Loucy (cell line): ENCODE measurements around the gene TPM2.

Source experiments
- H2AFZ ChIP-seq: fragments of 200-600 bp; sonication (generic); 2 replicates; pipeline ENCODE4 v1.6.0; 2016; ENCODE audit warnings: antibody characterized with exemption, mild to moderate bottlenecking, low read length, moderate library complexity
- H3F3A ChIP-seq: fragments of 200-600 bp; 2 replicates; pipeline ENCODE4 v1.6.0; 2016; ENCODE audit warnings: antibody characterized with exemption, low read depth, mild to moderate bottlenecking
- H3K27me3 ChIP-seq: fragments of 200-600 bp; sonication (generic); 2 replicates; pipeline ENCODE4 v1.6.1; 2014; ENCODE audit warnings: low read length, mild to moderate bottlenecking; ENCODE audit not compliant: insufficient read depth, poor library complexity, severe bottlenecking
- H3K36me3 ChIP-seq: fragments of 200-600 bp; sonication (generic); 2 replicates; pipeline ENCODE4 v1.6.1; 2016; ENCODE audit warnings: low read length; ENCODE audit not compliant: insufficient read depth
- H3K4me1 ChIP-seq: fragments of 200-600 bp; sonication (generic); 2 replicates; pipeline ENCODE4 v1.5.1; 2014; ENCODE audit warnings: low read length, mild to moderate bottlenecking; ENCODE audit not compliant: insufficient read depth, poor library complexity, severe bottlenecking
- H3K4me2 ChIP-seq: fragments of 200-600 bp; sonication (generic); 2 replicates; pipeline ENCODE4 v1.6.0; 2014; ENCODE audit warnings: antibody characterized with exemption, low read length, low read depth, mild to moderate bottlenecking; ENCODE audit not compliant: poor library complexity, severe bottlenecking
- H3K4me3 ChIP-seq: fragments of 200-600 bp; sonication (generic); 2 replicates; pipeline ENCODE4 v1.5.1; 2014; ENCODE audit warnings: low read length, mild to moderate bottlenecking, mixed read lengths; ENCODE audit not compliant: poor library complexity, severe bottlenecking
- H3K79me2 ChIP-seq: fragments of 200-600 bp; sonication (generic); 2 replicates; pipeline ENCODE4 v1.6.1; 2014; ENCODE audit warnings: low read length; ENCODE audit not compliant: insufficient read depth
- H3K9ac ChIP-seq: fragments of 200-600 bp; sonication (generic); 2 replicates; pipeline ENCODE4 v1.6.0; 2014; ENCODE audit warnings: mild to moderate bottlenecking, low read depth, low read length, moderate library complexity; ENCODE audit not compliant: poor library complexity, severe bottlenecking
- H3K9me2 ChIP-seq: fragments of 200-600 bp; sonication (generic); replicated peaks from 2 replicates; pipeline ENCODE4 v1.6.1; 2016; ENCODE audit warnings: low read depth, low read length, mixed read lengths
- H3K9me3 ChIP-seq: fragments of 200-600 bp; sonication (generic); 2 replicates; pipeline ENCODE4 v1.6.1; 2014; ENCODE audit warnings: mild to moderate bottlenecking, antibody characterized with exemption, low read length, low read depth; ENCODE audit not compliant: insufficient read depth
- H4K20me1 ChIP-seq: fragments of 200-600 bp; sonication (generic); 2 replicates; pipeline ENCODE4 v1.6.0; 2014; ENCODE audit warnings: antibody characterized with exemption, low read length, mild to moderate bottlenecking; ENCODE audit not compliant: insufficient read depth, poor library complexity, severe bottlenecking
- EZH2phosphoT487 ChIP-seq: fragments of 200-600 bp; IDR thresholded peaks from 2 replicates; pipeline ENCODE4 v1.6.1; 2018; ENCODE audit warnings: antibody characterized with exemption, mild to moderate bottlenecking, moderate library complexity, borderline replicate concordance
- TF ChIP-seq, protein P1 (sequence below): fragments of 200-600 bp; sonication (generic); conservative IDR thresholded peaks from 2 replicates; pipeline ENCODE4 v1.5.1; 2014; ENCODE audit warnings: mild to moderate bottlenecking, antibody characterized with exemption, low read length

TPM2 gene

DNA sequence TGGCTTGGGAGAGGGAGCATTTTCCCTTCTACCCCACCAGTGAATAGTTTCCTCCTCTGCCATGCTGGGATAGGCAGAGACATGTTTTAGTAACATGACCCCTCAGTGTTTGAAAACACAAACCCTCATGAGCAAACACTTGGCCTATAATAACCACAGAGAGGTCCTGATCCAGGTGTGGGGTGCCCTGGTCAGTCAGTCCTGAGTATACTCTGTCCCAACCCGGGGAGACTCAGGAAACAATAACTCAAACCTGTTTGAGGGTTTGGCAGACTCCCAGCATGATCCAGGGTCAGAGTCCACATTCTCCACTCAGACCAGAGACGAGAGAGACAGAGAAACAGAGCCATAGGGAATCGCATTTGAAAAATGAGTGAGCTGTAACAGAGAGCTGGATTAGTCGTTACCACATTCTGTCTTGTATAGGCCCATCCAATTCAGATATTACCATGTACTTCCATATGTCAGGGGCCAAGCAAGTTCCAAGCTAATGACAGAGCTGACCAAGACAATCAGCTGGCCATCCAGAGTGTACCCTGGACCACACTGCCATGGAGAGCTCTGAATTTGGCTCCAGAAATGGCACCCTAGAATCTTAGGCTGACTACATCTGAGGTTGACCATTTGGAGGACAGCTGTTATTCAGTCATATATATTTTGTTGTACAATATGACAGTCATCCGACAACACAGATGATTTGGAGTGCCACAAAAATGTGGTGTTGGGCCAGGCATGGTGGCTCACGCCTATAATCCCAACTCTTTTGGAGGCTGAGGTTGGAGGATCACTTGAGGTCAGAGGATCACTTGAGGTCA is 20.2 kb downstream of the TPM2 start:
- Histone ChIP-seq H3K9me3 (no peaks in the 10 kb centered on the region), H2AFZ (no peak overlapping the region)

GRCh38 chr9:35667939-35668338 is 21.8 kb downstream of the TPM2 start:
- H4K20me1 ChIP-seq = no peaks in the 10 kb centered on the region
- no peak overlapping the region for H3K4me2 ChIP-seq
- H3K4me3 ChIP-seq = no peak overlapping the region
- H3K4me1 ChIP-seq = peaks cover 23% of the 10 kb centered on the region
- H3K9ac ChIP-seq = no peak overlapping the region
- H3F3A ChIP-seq = 0 out of 2 replicates have a peak, but pooled peaks cover 10% of the 10 kb centered on the region
- H3K27me3 ChIP-seq = no peaks in the 10 kb centered on the region
- H3K9me3 ChIP-seq = no peaks in the 10 kb centered on the region
- no peak for TF ChIP-seq EZH2phosphoT487
- TF ChIP-seq, protein P1, sequence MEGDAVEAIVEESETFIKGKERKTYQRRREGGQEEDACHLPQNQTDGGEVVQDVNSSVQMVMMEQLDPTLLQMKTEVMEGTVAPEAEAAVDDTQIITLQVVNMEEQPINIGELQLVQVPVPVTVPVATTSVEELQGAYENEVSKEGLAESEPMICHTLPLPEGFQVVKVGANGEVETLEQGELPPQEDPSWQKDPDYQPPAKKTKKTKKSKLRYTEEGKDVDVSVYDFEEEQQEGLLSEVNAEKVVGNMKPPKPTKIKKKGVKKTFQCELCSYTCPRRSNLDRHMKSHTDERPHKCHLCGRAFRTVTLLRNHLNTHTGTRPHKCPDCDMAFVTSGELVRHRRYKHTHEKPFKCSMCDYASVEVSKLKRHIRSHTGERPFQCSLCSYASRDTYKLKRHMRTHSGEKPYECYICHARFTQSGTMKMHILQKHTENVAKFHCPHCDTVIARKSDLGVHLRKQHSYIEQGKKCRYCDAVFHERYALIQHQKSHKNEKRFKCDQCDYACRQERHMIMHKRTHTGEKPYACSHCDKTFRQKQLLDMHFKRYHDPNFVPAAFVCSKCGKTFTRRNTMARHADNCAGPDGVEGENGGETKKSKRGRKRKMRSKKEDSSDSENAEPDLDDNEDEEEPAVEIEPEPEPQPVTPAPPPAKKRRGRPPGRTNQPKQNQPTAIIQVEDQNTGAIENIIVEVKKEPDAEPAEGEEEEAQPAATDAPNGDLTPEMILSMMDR = no peak
- no peaks in the 10 kb centered on the region for H3K36me3 ChIP-seq
- H3K9me2 ChIP-seq = no peaks in the 10 kb centered on the region
- peaks cover 25% of the 10 kb centered on the region for H3K79me2 ChIP-seq
- no peak overlapping the region for H2AFZ ChIP-seq

More for the DNA sequence above, 20.2 kb downstream of the TPM2 start:
- H3K36me3 ChIP-seq = no peaks in the 10 kb centered on the region
- no peaks in the 10 kb centered on the region for H3K27me3 ChIP-seq
- no peak for TF ChIP-seq EZH2phosphoT487
- TF ChIP-seq, protein P1 = no peak
- H3K4me1 ChIP-seq = peaks cover 7% of the 10 kb centered on the region
- no peak overlapping the region for H3K9ac ChIP-seq
- no peak overlapping the region for H3K4me3 ChIP-seq
- peaks cover 9% of the 10 kb centered on the region for H3K79me2 ChIP-seq
- no peaks in the 10 kb centered on the region for H3K9me2 ChIP-seq
- H4K20me1 ChIP-seq = no peaks in the 10 kb centered on the region
- no peak overlapping the region for H3K4me2 ChIP-seq
- H3F3A ChIP-seq = 0 out of 2 replicates have a peak, but pooled peaks cover 1% of the 10 kb centered on the region

DNA sequence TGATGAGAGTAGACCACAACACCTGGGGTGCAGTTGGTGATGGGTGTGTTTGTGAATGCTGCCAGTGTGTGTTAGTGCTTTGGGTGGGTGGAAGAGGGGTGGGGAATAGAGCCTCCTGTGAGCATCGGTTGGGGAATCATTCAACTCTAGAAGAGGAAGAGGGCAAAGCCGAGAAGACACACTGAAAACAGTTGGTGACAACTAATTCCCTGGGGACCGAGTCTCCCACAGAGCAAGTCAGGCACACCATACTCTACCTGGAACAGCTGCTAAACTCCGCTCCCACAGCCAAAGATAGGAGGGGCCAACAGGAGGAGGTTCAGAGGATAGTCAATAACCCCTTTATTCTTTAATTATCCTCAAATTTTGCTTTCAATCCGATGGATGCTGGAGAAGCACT is 23.2 kb downstream of the TPM2 start:
- no peak overlapping the region for H3K4me2 ChIP-seq
- no peaks in the 10 kb centered on the region for H3K9me3 ChIP-seq
- no peaks in the 10 kb centered on the region for H3K9me2 ChIP-seq
- TF ChIP-seq, protein P1 = no peak
- no peak for TF ChIP-seq EZH2phosphoT487
- no peak overlapping the region for H3K9ac ChIP-seq
- H3K4me1 ChIP-seq = peaks cover 37% of the 10 kb centered on the region
- H3K79me2 ChIP-seq = peaks cover 39% of the 10 kb centered on the region
- peaks cover 3% of the 10 kb centered on the region for H4K20me1 ChIP-seq
- no peaks in the 10 kb centered on the region for H3K27me3 ChIP-seq
- 0 out of 2 replicates have a peak, but pooled peaks cover 10% of the 10 kb centered on the region for H3F3A ChIP-seq
- H3K4me3 ChIP-seq = no peak overlapping the region
- H3K36me3 ChIP-seq = no peaks in the 10 kb centered on the region
- H2AFZ ChIP-seq = no peak overlapping the region
